ENCODE data around the gene IL1R2. TPM values are rescaled to one million over a fixed set of nuclear protein-coding genes. Genes with fewer than 3 reads are reported as not detected.
A peak's percentile ranks its signal among the peaks of the same experiment; 100 is the strongest.

The IL1R2 gene
- total RNA-seq, 1 donor: not detected

- no peak for TF ChIP-seq CTCF (IDR thresholded peaks at IDR 0.05; ENCODE audit: insufficient read depth, low read depth, low read length)
- no peak overlapping the region for H3K4me3 ChIP-seq (ENCODE audit: low read depth, low read length)
- no peak for DNase-seq (ENCODE audit: low read depth)
Measured at GRCh38 chr2:102029405-102029804, 37.6 kb downstream of the IL1R2 start.

- TF ChIP-seq CTCF (IDR thresholded peaks at IDR 0.05; ENCODE audit: insufficient read depth, low read depth, low read length): no peak
- no peak for DNase-seq (ENCODE audit: low read depth)
- no peak overlapping the region for H3K4me3 ChIP-seq (ENCODE audit: low read depth, low read length)
Measured at GRCh38 chr2:102029952-102030351, 38.2 kb downstream of the IL1R2 start.

GRCh38 chr2:102030502-102030854 is 38.7 kb downstream of the IL1R2 start:
- no peak for TF ChIP-seq CTCF (IDR thresholded peaks at IDR 0.05; ENCODE audit: insufficient read depth, low read depth, low read length)
- H3K4me3 ChIP-seq (ENCODE audit: low read depth, low read length): no peak overlapping the region
- no peak for DNase-seq (ENCODE audit: low read depth)

GRCh38 chr2:102030855-102031527 is 39.2 kb downstream of the IL1R2 start:
- DNase-seq (ENCODE audit: low read depth): peak; percentile 90
- no peak overlapping the region for H3K4me3 ChIP-seq (ENCODE audit: low read depth, low read length)
- no peak for TF ChIP-seq CTCF (IDR thresholded peaks at IDR 0.05; ENCODE audit: insufficient read depth, low read depth, low read length)

GRCh38 chr2:102032368-102033030 is 40.7 kb downstream of the IL1R2 start:
- no peak for TF ChIP-seq CTCF (IDR thresholded peaks at IDR 0.05; ENCODE audit: insufficient read depth, low read depth, low read length)
- DNase-seq (ENCODE audit: low read depth): peak; percentile 89
- H3K4me3 ChIP-seq (ENCODE audit: low read depth, low read length): no peak overlapping the region

- peak; percentile 98 for DNase-seq (ENCODE audit: low read depth)
- TF ChIP-seq CTCF (IDR thresholded peaks at IDR 0.05; ENCODE audit: insufficient read depth, low read depth, low read length): peak; percentile 50
- H3K4me3 ChIP-seq (ENCODE audit: low read depth, low read length): no peak overlapping the region
Measured at GRCh38 chr2:102033031-102033749, 41.4 kb downstream of the IL1R2 start.
